ENCODE measurements around the gene NMT2.
"Not testable (repeated sequence)": the region's sequence is repeated elsewhere in the genome, so short reads cannot be mapped to it uniquely, and the experiment has no call there.

NMT2 gene

GRCh38 chr10:15168291-15168785 is at the start of gene NMT2:
Gene NMT2, minus strand, starts transcription at chr10:15168693. Its CDS starts 81 bp downstream, at chr10:15168612.
- no peak for DNase-seq (ENCODE audit: low read depth)

GRCh38 chr10:15216700-15217099 is 48.2 kb upstream of the NMT2 start:
- DNase-seq (ENCODE audit: low read depth): no peak

- DNase-seq (ENCODE audit: low read depth): no peak
These were observed 45.7 kb upstream of the NMT2 start for GRCh38 chr10:15214237-15214636.

GRCh38 chr10:15213461-15213861 is 45.0 kb upstream of the NMT2 start:
- no peak for DNase-seq (ENCODE audit: low read depth)

GRCh38 chr10:15211464-15211979 is 43.0 kb upstream of the NMT2 start:
- DNase-seq (ENCODE audit: low read depth): no peak

GRCh38 chr10:15210521-15210920 is 42.0 kb upstream of the NMT2 start:
- DNase-seq (ENCODE audit: low read depth): no peak

- peak; percentile 72 for DNase-seq (ENCODE audit: low read depth)
These were observed 41.5 kb upstream of the NMT2 start for GRCh38 chr10:15209827-15210509.

- no peak for DNase-seq (ENCODE audit: low read depth)
These were observed 39.7 kb upstream of the NMT2 start for GRCh38 chr10:15208221-15208620.

GRCh38 chr10:15207410-15207809 is 38.9 kb upstream of the NMT2 start:
- DNase-seq (ENCODE audit: low read depth): not testable (repeated sequence)

GRCh38 chr10:15202639-15203038 is 34.1 kb upstream of the NMT2 start:
- DNase-seq (ENCODE audit: low read depth): no peak

- not testable (repeated sequence) for DNase-seq (ENCODE audit: low read depth)
These were observed 33.8 kb upstream of the NMT2 start for GRCh38 chr10:15202301-15202621.

- no peak for DNase-seq (ENCODE audit: low read depth)
These were observed 33.3 kb upstream of the NMT2 start for GRCh38 chr10:15201589-15202300.

GRCh38 chr10:15200626-15201025 is 32.1 kb upstream of the NMT2 start:
- no peak for DNase-seq (ENCODE audit: low read depth)

GRCh38 chr10:15197911-15198310 is 29.4 kb upstream of the NMT2 start:
- DNase-seq (ENCODE audit: low read depth): no peak

GRCh38 chr10:15197276-15197675 is 28.8 kb upstream of the NMT2 start:
- no peak for DNase-seq (ENCODE audit: low read depth)

GRCh38 chr10:15196021-15196834 is 27.7 kb upstream of the NMT2 start:
- DNase-seq (ENCODE audit: low read depth): no peak

GRCh38 chr10:15189133-15189885 is 20.8 kb upstream of the NMT2 start:
- no peak for DNase-seq (ENCODE audit: low read depth)

GRCh38 chr10:15188603-15189002 is 20.1 kb upstream of the NMT2 start:
- no peak for DNase-seq (ENCODE audit: low read depth)

- DNase-seq (ENCODE audit: low read depth): no peak
These were observed 15.4 kb upstream of the NMT2 start for GRCh38 chr10:15183689-15184481.

GRCh38 chr10:15182540-15183207 is 14.2 kb upstream of the NMT2 start:
- DNase-seq (ENCODE audit: low read depth): no peak

All from stimulated activated CD4-positive, alpha-beta T cell treated with anti-CD3 and anti-CD28 coated beads, Interleukin-2, amount 100 ng/mL, for 4 hours (primary cell).